Rectal smooth muscle tissue (tissue), 1 donor: ENCODE results near the gene TTC39B.

Experiments
- H3K27ac ChIP-seq: one replicate; pipeline ENCODE4 v1.7.0; 2013; ENCODE audit warnings: low read depth, low read length, inconsistent platforms
- H3K27me3 ChIP-seq: one replicate; pipeline ENCODE4 v1.7.0; 2013; ENCODE audit warnings: low read length; ENCODE audit not compliant: control insufficient read depth, insufficient read depth
- H3K36me3 ChIP-seq: one replicate; pipeline ENCODE4 v1.7.0; 2013; ENCODE audit warnings: low read length; ENCODE audit not compliant: control insufficient read depth, insufficient read depth
- H3K4me1 ChIP-seq: one replicate; pipeline ENCODE4 v1.7.0; 2013; ENCODE audit warnings: low read length; ENCODE audit not compliant: control insufficient read depth, insufficient read depth
- H3K4me3 ChIP-seq: one replicate; pipeline ENCODE4 v1.7.0; 2013; ENCODE audit warnings: low read length
- H3K9ac ChIP-seq: one replicate; pipeline ENCODE4 v1.7.0; 2013; ENCODE audit warnings: low read length

The TTC39B gene

GRCh38 chr9:15306757-15307522 is at the start of gene TTC39B:
TSS of gene TTC39B (minus strand) at chr9:15307216. CDS start at chr9:15307125, 91 bp downstream.
- no peaks in the 10 kb centered on the region for H3K36me3 ChIP-seq
- peaks cover 2% of the 10 kb centered on the region for H3K4me1 ChIP-seq
- H3K4me3 ChIP-seq, result peak within 1 kb of the TSS; percentile 98
- peak within 1 kb of the TSS; percentile 97 for H3K9ac ChIP-seq
- no peaks in the 10 kb centered on the region for H3K27me3 ChIP-seq
- peak within 1 kb of the TSS; percentile 92 for H3K27ac ChIP-seq

DNA sequence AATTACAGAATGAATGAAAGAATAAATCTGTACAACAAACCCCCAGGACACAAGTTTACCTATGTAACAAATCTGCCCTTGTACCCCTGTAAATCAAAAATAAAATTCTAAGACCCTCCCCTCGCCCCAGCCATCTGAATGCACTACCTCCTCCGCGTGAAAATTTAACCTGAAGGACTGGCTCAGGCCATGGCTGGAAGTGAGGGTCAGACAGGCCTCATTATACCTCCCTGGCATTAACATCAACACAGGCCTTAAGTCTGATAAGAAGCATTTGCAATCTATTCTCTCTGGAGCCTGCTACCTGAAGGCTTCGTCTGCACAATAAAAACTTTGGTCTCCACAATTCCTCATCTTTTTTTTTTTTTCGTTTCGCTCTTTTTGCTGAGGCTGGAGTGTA is 48.7 kb upstream of the TTC39B start:
- no peaks in the 10 kb centered on the region for H3K27me3 ChIP-seq
- H3K4me1 ChIP-seq, result no peaks in the 10 kb centered on the region
- H3K27ac ChIP-seq, result no peak overlapping the region
- H3K9ac ChIP-seq, result no peak overlapping the region
- H3K4me3 ChIP-seq, result no peak overlapping the region
- H3K36me3 ChIP-seq, result no peaks in the 10 kb centered on the region

DNA sequence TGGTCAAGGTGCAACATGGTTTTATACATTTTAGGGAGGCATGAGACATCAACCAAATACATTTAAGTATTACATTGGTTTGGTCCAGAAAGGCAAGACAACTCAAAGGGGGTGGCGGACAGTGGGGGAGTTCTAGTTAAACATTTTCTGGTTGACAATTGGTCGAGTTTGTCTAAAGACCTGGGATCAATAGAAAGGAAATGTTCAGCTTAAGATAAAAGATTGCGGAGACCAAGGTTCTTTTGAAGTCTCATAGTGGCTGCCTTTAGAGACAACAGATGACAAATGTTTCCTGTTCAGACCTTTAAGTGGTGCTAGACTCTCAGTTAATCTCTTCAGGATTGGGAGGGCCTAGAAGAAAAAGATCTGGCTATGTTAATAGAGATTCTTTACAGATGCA is 47.7 kb upstream of the TTC39B start:
- Histone ChIP-seq H3K4me1 (no peaks in the 10 kb centered on the region), H3K27me3 (no peaks in the 10 kb centered on the region), H3K9ac (no peak overlapping the region), H3K36me3 (no peaks in the 10 kb centered on the region), H3K27ac (no peak overlapping the region), H3K4me3 (no peak overlapping the region)

GRCh38 chr9:15353892-15354291 is 46.9 kb upstream of the TTC39B start:
- no peak overlapping the region for H3K4me3 ChIP-seq
- H3K36me3 ChIP-seq, result no peaks in the 10 kb centered on the region
- no peak overlapping the region for H3K27ac ChIP-seq
- no peaks in the 10 kb centered on the region for H3K4me1 ChIP-seq
- H3K27me3 ChIP-seq, result no peaks in the 10 kb centered on the region
- H3K9ac ChIP-seq, result no peak overlapping the region

DNA sequence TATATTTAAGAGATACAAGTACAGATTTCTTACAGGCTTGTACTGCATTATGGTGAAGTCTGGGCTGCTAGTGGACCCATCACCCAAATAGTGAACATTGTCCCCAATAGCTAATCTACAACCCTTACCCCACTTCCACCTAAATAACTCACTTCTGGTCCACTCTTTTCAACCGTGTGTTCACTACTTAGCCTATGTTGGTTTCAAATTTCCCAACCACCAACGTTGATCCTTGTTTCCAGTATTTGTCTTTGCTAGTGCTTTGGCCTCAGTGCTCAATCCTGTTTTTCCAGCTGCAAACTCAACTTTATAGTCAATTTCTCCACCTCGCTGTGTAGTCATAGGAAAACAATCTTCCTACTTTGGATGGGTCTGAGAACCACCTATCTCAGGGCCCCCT is 45.3 kb upstream of the TTC39B start:
- H3K9ac ChIP-seq, result no peak overlapping the region
- H3K4me1 ChIP-seq, result no peaks in the 10 kb centered on the region
- H3K27me3 ChIP-seq, result no peaks in the 10 kb centered on the region
- H3K4me3 ChIP-seq, result no peak overlapping the region
- no peaks in the 10 kb centered on the region for H3K36me3 ChIP-seq
- H3K27ac ChIP-seq, result no peak overlapping the region

DNA sequence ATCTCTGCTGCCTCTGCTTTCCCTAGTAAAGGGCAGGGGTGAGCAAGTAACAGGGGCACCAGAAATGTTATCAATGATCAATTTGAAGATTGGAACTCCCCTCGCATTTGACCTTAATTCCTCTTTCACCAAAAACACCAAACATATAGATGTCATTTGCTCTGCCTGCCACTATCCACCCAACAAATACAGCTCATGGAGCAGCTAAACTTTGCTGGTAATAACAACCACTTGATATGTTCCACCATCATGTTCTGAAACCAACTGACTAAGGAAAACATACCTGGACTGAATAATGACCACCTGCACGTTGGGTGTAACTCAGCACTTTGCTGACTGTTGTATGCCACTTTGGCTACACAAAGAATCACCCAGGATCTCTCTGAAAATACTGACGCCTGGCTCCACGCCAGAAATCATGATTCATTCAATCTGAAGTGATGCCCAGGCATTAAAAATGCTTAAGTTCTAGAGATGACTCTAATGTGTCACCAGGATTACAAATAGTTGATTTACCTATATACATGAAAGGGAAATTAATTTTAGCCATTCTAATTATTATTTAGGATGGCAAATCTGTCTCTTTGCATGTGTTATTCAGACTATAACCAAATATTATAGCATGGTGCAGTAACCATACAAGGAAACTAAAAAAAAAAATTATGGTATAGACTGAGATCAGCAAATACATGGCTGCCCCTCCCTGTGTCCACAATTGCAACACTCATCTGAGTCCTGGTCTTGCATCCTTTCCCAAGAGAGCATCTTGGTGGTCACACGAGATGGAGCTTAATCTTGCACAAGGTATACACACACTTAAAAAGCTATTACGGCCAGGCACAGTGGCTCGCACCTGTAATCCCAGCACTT is 43.1 kb upstream of the TTC39B start:
- H3K9ac ChIP-seq, result no peak overlapping the region
- no peak overlapping the region for H3K27ac ChIP-seq
- H3K4me3 ChIP-seq, result no peak overlapping the region
- H3K27me3 ChIP-seq, result no peaks in the 10 kb centered on the region
- no peaks in the 10 kb centered on the region for H3K36me3 ChIP-seq
- H3K4me1 ChIP-seq, result no peaks in the 10 kb centered on the region

DNA sequence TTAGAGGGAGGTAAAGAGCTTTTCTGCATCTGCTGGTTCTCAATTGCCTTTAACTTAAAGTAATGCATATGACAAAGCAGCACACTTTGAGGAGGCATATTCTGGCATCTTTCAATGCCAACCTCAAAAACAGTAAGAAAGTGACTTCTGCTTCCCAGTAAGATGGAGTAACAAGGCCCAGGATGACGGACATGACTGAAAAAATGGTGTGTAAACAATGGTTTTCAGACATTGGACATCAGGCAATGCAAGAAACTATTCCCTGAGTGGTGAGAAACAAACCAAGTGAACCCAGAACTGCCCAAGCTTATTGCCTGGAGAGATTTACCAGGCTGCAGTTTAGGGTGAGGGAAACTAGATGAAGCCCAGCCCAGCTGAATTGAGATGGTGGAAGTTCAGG is 39.8 kb upstream of the TTC39B start:
- no peaks in the 10 kb centered on the region for H3K36me3 ChIP-seq
- H3K27me3 ChIP-seq, result no peaks in the 10 kb centered on the region
- H3K27ac ChIP-seq, result no peak overlapping the region
- no peak overlapping the region for H3K9ac ChIP-seq
- H3K4me1 ChIP-seq, result no peaks in the 10 kb centered on the region
- H3K4me3 ChIP-seq, result no peak overlapping the region

GRCh38 chr9:15344191-15344590 is 37.2 kb upstream of the TTC39B start:
- no peaks in the 10 kb centered on the region for H3K4me1 ChIP-seq
- no peak overlapping the region for H3K27ac ChIP-seq
- H3K4me3 ChIP-seq, result no peak overlapping the region
- no peaks in the 10 kb centered on the region for H3K27me3 ChIP-seq
- no peaks in the 10 kb centered on the region for H3K36me3 ChIP-seq
- no peak overlapping the region for H3K9ac ChIP-seq

- Histone ChIP-seq H3K9ac (no peak overlapping the region), H3K27ac (no peak overlapping the region)
Observed at GRCh38 chr9:15333376-15333881, 26.4 kb upstream of the TTC39B start.

DNA sequence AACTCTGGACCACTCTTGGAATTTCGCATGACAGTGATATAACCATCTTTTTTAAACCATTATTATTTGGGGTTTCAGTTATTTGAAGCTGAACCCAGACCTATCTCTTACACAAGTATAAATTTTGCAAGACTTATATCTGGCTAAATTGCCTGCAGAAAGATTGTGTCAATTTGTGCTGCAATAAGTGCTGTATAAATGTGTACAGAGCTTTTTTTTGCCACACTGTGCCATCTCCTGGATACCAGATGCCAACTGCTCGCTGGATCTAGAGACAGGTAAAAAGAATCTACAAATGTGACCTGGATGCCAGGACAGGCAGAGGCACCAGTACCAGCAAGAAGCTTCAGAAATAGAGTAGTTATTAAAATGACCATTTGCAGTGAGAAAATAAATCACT is 25.9 kb upstream of the TTC39B start:
- H3K36me3 ChIP-seq, result no peaks in the 10 kb centered on the region
- no peaks in the 10 kb centered on the region for H3K27me3 ChIP-seq
- no peak overlapping the region for H3K9ac ChIP-seq
- no peak overlapping the region for H3K4me3 ChIP-seq
- H3K4me1 ChIP-seq, result no peaks in the 10 kb centered on the region
- H3K27ac ChIP-seq, result no peak overlapping the region

More at GRCh38 chr9:15333376-15333881, 26.4 kb upstream of the TTC39B start:
- no peaks in the 10 kb centered on the region for H3K4me1 ChIP-seq
- no peaks in the 10 kb centered on the region for H3K27me3 ChIP-seq
- H3K36me3 ChIP-seq, result no peaks in the 10 kb centered on the region
- no peak overlapping the region for H3K4me3 ChIP-seq

DNA sequence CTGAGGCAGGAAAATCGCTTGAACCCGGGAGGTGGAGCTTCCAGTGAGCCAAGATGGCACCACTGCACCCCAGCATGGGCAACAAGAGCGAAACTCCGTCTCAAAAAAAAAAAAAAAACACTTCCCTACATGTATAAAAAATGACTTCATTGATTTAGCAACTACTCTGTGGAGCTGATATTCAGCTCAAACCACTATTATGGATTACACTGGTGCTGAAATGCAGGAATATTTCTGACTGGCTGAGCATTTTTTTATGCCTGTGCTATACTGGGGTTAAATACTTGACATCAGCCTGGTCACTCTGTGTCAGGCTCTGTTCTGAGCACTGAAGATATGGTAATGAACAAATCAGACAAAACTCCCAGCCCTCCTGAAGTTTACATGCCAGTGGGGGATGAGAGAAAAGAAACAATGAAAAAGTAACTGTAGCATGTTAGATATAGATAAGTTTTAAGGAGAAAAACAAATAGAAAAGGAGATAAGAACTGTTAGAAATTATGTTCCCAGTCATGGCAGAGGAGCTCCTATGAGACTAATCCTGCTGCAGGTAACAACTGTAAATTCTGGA is 22.6 kb upstream of the TTC39B start:
- Histone ChIP-seq H3K9ac (no peak overlapping the region), H3K36me3 (no peaks in the 10 kb centered on the region), H3K27ac (no peak overlapping the region), H3K27me3 (no peaks in the 10 kb centered on the region), H3K4me1 (no peaks in the 10 kb centered on the region), H3K4me3 (no peak overlapping the region)

GRCh38 chr9:15328946-15329345 is 21.9 kb upstream of the TTC39B start:
- no peaks in the 10 kb centered on the region for H3K4me1 ChIP-seq
- no peak overlapping the region for H3K9ac ChIP-seq
- H3K27ac ChIP-seq, result no peak overlapping the region
- H3K4me3 ChIP-seq, result no peak overlapping the region
- H3K27me3 ChIP-seq, result no peaks in the 10 kb centered on the region
- no peaks in the 10 kb centered on the region for H3K36me3 ChIP-seq
